ENCODE data around the gene EYS. TPM values are rescaled to one million over a fixed set of nuclear protein-coding genes. Genes with fewer than 3 reads are reported as not detected.

The EYS gene
- polyA plus RNA-seq, 1 of the 3 experiments (the other 2 are of a cell fraction), result 0.05 TPM

- TF ChIP-seq TAF1 (IDR thresholded peaks at IDR 0.05; ENCODE audit: borderline replicate concordance, low read depth, low read length) (no peak), SIN3A (IDR thresholded peaks at IDR 0.05; ENCODE audit: borderline replicate concordance, low read depth, low read length) (no peak), TEAD4 (IDR thresholded peaks at IDR 0.05; ENCODE audit: borderline replicate concordance, insufficient read depth) (no peak), ZBTB33 (IDR thresholded peaks at IDR 0.05; ENCODE audit: borderline replicate concordance, low read depth) (no peak), FOXJ3 (CRISPR knock-in tag; IDR thresholded peaks at IDR 0.05) (no peak), SMC3 (IDR thresholded peaks at IDR 0.05; ENCODE audit: low read depth, low read length) (no peak), IRF3 (IDR thresholded peaks at IDR 0.05; ENCODE audit: low read depth, low read length) (no peak), GABPA (IDR thresholded peaks at IDR 0.05; ENCODE audit: low read depth) (no peak)
- TF ChIP-seq, protein P1, sequence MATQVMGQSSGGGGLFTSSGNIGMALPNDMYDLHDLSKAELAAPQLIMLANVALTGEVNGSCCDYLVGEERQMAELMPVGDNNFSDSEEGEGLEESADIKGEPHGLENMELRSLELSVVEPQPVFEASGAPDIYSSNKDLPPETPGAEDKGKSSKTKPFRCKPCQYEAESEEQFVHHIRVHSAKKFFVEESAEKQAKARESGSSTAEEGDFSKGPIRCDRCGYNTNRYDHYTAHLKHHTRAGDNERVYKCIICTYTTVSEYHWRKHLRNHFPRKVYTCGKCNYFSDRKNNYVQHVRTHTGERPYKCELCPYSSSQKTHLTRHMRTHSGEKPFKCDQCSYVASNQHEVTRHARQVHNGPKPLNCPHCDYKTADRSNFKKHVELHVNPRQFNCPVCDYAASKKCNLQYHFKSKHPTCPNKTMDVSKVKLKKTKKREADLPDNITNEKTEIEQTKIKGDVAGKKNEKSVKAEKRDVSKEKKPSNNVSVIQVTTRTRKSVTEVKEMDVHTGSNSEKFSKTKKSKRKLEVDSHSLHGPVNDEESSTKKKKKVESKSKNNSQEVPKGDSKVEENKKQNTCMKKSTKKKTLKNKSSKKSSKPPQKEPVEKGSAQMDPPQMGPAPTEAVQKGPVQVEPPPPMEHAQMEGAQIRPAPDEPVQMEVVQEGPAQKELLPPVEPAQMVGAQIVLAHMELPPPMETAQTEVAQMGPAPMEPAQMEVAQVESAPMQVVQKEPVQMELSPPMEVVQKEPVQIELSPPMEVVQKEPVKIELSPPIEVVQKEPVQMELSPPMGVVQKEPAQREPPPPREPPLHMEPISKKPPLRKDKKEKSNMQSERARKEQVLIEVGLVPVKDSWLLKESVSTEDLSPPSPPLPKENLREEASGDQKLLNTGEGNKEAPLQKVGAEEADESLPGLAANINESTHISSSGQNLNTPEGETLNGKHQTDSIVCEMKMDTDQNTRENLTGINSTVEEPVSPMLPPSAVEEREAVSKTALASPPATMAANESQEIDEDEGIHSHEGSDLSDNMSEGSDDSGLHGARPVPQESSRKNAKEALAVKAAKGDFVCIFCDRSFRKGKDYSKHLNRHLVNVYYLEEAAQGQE (IDR thresholded peaks at IDR 0.05; ENCODE audit: low read depth, low read length), result no peak
- no peaks in the 10 kb centered on the region for H3F3A ChIP-seq (replicated peaks; ENCODE audit: insufficient read depth)
These were observed 804.4 kb downstream of the EYS start for GRCh38 chr6:64902596-64902995.

GRCh38 chr6:64896939-64897338 is 810.1 kb downstream of the EYS start:
- Histone ChIP-seq H3K27ac (ENCODE audit: low read depth in 2 of 2, low read length in 1 of 2) (no peak overlapping the region), H3K9me2 (no peaks in the 10 kb centered on the region), H3K79me2 (ENCODE audit: insufficient read depth) (no peaks in the 10 kb centered on the region), H3K4me2 (no peak overlapping the region), H4K20me1 (ENCODE audit: insufficient read depth) (no peaks in the 10 kb centered on the region), H3K4me3 (ENCODE audit: low read depth in 2 of 2, low read length in 1 of 2) (no peak overlapping the region), H3K9ac (no peak overlapping the region), H3K9me3 (no peaks in the 10 kb centered on the region; the same call in 1 of the 2 replicates), H3K27me3 (ENCODE audit: insufficient read depth) (no peaks in the 10 kb centered on the region), H3K36me3 (replicated peaks in 1 of 2; ENCODE audit: control insufficient read depth in 1 of 2, insufficient read depth in 2 of 2, low read length in 1 of 2) (no peaks in the 10 kb centered on the region), H2AFZ (ENCODE audit: low read depth) (no peak overlapping the region), H3F3A (replicated peaks; ENCODE audit: insufficient read depth) (no peaks in the 10 kb centered on the region), H3K4me1 (ENCODE audit: control insufficient read depth in 1 of 2, insufficient read depth in 2 of 2, low read depth in 1 of 2, low read length in 1 of 2) (no peaks in the 10 kb centered on the region)
- ChIA-PET CTCF (no interaction called here), POLR2A (interaction anchor here (0.6 kb wide), 1 partner anchor 453 kb away, joined by 3 read pairs; no protein-coding TSS in a partner anchor)
- WGBS (ENCODE audit: low lambda C conversion rate), result 78% methylated on average over 4 of the region's 4 CpGs
- DNase-seq, result no peak
- TF ChIP-seq CTCF (IDR thresholded peaks at IDR 0.05), result no peak
- TF ChIP-seq, protein P2, sequence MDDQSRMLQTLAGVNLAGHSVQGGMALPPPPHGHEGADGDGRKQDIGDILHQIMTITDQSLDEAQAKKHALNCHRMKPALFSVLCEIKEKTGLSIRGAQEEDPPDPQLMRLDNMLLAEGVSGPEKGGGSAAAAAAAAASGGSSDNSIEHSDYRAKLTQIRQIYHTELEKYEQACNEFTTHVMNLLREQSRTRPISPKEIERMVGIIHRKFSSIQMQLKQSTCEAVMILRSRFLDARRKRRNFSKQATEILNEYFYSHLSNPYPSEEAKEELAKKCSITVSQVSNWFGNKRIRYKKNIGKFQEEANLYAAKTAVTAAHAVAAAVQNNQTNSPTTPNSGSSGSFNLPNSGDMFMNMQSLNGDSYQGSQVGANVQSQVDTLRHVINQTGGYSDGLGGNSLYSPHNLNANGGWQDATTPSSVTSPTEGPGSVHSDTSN (IDR thresholded peaks at IDR 0.05), result no peak
- no peak for TF ChIP-seq SIN3A (IDR thresholded peaks at IDR 0.05; ENCODE audit: borderline replicate concordance, low read depth, low read length)
- TF ChIP-seq, protein P3, sequence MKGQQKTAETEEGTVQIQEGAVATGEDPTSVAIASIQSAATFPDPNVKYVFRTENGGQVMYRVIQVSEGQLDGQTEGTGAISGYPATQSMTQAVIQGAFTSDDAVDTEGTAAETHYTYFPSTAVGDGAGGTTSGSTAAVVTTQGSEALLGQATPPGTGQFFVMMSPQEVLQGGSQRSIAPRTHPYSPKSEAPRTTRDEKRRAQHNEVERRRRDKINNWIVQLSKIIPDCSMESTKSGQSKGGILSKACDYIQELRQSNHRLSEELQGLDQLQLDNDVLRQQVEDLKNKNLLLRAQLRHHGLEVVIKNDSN (IDR thresholded peaks at IDR 0.05; ENCODE audit: borderline replicate concordance, low read depth), result no peak
- TF ChIP-seq USF2 (IDR thresholded peaks at IDR 0.05; ENCODE audit: borderline replicate concordance, low read depth, low read length), result no peak
- TF ChIP-seq, protein P4, sequence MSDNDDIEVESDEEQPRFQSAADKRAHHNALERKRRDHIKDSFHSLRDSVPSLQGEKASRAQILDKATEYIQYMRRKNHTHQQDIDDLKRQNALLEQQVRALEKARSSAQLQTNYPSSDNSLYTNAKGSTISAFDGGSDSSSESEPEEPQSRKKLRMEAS (IDR thresholded peaks at IDR 0.05; ENCODE audit: low read depth), result no peak

More at GRCh38 chr6:64902596-64902995, 804.4 kb downstream of the EYS start:
- POLR2A ChIA-PET, result no interaction called here
- H3K27me3 ChIP-seq (ENCODE audit: insufficient read depth), result no peaks in the 10 kb centered on the region
- no peak overlapping the region for H3K9ac ChIP-seq
- H3K9me3 ChIP-seq, result no peaks in the 10 kb centered on the region
- H3K79me2 ChIP-seq (ENCODE audit: insufficient read depth), result no peaks in the 10 kb centered on the region
- CTCF ChIA-PET, result interaction anchor here (0.7 kb wide), 1 partner anchor 34 kb away, joined by 3 read pairs; no protein-coding TSS in a partner anchor
- H3K4me3 ChIP-seq (ENCODE audit: low read depth in 2 of 2, low read length in 1 of 2), result no peak overlapping the region
- DNase-seq, result no peak
- H2AFZ ChIP-seq (ENCODE audit: low read depth), result no peak overlapping the region
- H3K4me2 ChIP-seq, result no peak overlapping the region
- H3K9me2 ChIP-seq, result no peaks in the 10 kb centered on the region
- no peak overlapping the region for H3K27ac ChIP-seq (ENCODE audit: low read depth in 2 of 2, low read length in 1 of 2)
- no peaks in the 10 kb centered on the region for H3K4me1 ChIP-seq (ENCODE audit: control insufficient read depth in 1 of 2, insufficient read depth in 2 of 2, low read depth in 1 of 2, low read length in 1 of 2)
- H4K20me1 ChIP-seq (ENCODE audit: insufficient read depth), result no peaks in the 10 kb centered on the region
- H3K36me3 ChIP-seq (replicated peaks in 1 of 2; ENCODE audit: control insufficient read depth in 1 of 2, insufficient read depth in 2 of 2, low read length in 1 of 2), result no peaks in the 10 kb centered on the region

All from SK-N-SH (cell line).